ENCODE measurements around the gene SMYD2.

DNA sequence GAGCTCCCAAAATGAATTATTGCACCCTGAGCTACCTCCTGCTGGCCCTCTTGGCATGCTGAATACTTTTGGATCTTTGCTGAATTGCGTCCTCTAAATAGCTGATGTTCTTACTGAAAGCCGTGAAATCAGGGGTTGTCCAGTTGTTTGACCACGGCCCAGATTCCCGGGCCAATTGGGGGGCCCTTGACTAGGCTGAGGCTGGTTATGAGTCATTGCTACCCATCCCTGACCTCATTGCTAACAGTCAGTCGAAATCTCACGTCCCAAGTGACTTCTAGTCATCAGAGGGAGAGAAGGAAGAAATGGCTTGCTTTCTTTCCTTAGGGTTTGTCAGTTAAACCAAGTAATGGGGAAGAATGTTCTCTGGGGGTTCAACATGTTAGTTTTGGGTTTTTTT, 37.4 kb downstream of the SMYD2 start:
- no peak for TF ChIP-seq TAF1 (IDR thresholded peaks at IDR 0.05; ENCODE audit: borderline replicate concordance, low read depth, low read length)
- no peak for TF ChIP-seq POLR2A (IDR thresholded peaks at IDR 0.05; ENCODE audit: low read depth, low read length)
